Renal cortex interstitium (tissue), 11 donors: ENCODE results near the gene CBFA2T2. TPM values are rescaled to one million over a fixed set of nuclear protein-coding genes. Genes with fewer than 3 reads are reported as not detected.
A peak's percentile ranks its signal among the peaks of the same experiment; 100 is the strongest.
"Not testable (repeated sequence)": the region's sequence is repeated elsewhere in the genome, so short reads cannot be mapped to it uniquely, and the experiment has no call there.

Experiments
- DNase-seq, 11 donors: peaks; one replicate each; pipeline ENCODE4 v3.0.0-alpha.2; 2013; ENCODE audit warnings: low read depth in 9 of 11, low spot score in 4 of 11; ENCODE audit errors: extremely low read depth in 1 of 11
- polyA plus RNA-seq, 3 donors: library from polyadenylated mRNA; unstranded; fragments of 120-200 nt; gene quantifications; one replicate each; pipeline ENCODE4 v1.2.1, GENCODE V29; 2013; ENCODE audit not compliant: insufficient read length in 3 of 3

Gene CBFA2T2
- polyA plus RNA-seq, 3 donors: 26.8 to 35.9 (median 27.4) TPM

DNA sequence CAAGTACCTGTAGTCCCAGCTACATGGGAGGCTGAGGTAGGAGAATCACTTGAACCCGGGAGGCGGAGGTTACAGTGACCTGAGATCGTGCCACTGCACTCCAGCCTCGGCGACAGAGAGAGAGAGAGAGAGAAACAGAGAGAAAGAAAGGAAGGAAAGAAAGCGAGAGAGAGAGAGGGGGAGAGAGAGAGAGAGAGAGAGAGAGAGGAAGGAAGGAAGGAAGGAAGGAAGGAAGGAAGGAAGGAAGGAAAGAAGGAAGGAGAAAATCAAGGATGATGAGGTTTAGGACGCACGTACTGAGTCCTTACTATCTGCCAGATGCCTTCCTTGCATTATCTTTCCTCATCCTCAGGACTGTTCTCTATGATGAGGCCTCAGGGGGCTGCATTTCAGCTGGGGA lies 25.1 kb upstream of the CBFA2T2 start:
- not testable (repeated sequence) for DNase-seq

DNA sequence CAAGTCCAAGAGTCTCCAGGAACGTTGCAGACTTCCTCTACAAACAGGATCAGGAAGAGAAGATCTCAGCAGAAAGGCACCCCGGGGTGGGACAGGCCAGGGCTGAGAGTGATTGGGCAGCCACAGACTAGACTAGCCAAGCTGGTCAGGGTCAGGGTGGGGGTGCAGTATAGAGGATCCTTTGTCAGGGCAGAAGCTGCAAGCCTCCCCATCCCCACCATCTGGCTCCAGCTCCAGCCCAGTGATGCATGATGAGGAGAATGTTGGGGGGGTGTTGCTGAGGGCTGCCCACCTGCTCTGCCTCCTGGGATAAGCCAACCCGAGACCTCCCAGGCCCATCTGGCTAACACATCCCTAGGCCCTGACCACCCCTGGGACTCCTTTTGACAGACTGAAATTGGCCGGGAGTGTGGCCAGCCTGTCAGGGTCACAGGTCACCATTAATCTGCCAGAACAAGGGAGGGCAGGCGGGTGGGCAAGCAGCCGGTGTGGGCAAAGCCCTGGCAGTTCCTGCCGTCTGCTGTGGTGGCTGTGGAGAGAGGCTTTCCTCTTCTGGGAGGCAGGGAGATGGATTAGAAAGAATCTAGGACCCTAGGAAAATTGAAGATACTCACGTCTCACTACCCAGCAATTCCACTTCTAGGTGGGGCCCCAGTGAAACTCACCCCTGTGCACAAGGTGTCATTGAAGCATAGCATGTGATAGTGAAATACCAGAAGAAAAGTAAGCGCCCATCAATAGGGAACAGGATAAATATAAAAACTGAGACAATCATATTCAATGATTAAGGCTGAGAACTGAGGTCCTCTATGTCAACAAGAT lies 24.2 kb upstream of the CBFA2T2 start:
- DNase-seq: peak in 6 of 11 donors; percentile 20 to 60 (median 50)

DNA sequence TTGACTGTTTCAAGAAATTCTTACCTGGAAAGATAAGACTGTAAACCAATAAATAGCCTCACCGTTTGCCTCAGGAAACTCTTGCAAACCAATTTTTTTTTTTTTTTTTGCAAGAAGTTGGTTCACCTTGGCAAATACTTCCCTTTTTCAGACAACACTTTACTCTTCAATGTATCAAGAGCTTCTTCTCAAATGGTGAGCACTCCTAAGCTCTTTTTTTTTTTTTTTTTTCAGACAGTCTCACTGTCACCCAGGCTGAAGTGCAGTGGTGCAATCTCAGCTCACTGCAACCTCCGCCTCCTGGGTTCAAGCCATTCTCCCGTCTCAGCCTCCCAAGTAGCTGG lies 23.6 kb upstream of the CBFA2T2 start:
- no peak for DNase-seq

DNA sequence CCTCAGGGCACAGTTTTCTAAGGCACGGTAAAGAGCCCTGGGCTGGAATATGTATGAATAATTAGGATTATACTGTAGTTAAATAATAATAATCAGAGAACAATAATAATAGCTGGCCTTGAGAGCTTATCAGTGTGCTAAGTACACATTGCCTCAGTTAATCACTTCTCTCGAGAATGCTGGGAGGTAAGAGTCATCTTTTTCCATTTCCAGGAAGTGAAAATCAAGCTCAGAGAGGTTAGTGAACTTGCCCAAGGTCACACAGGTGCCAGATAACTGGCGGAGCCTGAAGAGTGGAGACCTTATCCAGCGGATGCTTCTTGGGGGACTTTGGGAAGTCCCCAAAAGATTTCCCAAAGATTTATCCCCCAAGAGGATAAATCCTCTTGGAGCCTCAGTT lies 19.4 kb upstream of the CBFA2T2 start:
- no peak for DNase-seq

DNA sequence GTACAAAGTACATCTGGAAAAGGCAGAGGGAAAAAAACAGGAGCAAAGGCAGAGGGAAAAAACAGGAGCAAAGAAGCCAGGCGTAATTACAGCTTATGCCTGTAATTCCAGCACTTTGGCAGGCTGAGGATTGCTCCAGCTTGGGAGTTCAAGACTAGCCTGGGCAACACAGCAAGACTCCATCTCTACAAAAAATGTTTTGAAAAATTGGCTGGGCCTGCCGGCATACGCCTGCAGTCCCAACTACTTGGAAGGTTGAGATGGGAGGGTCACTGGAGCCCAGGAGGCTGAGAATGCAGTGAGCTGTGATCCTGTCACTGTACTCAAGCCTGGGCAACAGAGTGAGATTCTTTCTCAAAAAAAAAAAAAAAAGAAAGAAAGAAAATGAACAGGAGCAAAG lies 19.0 kb upstream of the CBFA2T2 start:
- no peak for DNase-seq

DNA sequence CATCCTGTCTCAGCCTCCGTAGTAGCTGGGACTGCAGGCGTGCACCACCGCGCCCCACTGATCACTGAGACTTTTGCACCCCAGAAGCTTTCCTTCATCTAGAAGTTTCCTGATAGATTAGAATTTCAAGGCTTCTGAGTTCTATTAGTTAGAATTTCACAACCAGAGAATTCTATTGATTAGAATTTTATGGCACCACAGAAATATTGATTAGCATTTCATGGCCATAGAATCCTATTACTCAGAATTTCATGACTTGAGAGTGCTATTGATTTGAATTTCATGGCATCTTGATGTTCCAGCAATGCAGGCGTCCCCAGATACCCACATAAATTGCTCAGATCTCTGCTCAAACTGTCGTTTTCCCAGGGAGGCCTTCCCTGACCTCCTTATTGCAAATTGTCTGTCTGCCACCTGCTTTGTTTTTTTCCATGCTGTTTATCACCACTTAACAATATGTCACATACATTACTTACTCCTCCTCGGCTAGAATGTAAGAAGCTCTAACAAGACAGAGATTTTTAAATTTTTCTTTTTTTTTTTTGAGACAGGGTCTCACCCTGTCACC lies 16.9 kb upstream of the CBFA2T2 start:
- DNase-seq: no peak

DNA sequence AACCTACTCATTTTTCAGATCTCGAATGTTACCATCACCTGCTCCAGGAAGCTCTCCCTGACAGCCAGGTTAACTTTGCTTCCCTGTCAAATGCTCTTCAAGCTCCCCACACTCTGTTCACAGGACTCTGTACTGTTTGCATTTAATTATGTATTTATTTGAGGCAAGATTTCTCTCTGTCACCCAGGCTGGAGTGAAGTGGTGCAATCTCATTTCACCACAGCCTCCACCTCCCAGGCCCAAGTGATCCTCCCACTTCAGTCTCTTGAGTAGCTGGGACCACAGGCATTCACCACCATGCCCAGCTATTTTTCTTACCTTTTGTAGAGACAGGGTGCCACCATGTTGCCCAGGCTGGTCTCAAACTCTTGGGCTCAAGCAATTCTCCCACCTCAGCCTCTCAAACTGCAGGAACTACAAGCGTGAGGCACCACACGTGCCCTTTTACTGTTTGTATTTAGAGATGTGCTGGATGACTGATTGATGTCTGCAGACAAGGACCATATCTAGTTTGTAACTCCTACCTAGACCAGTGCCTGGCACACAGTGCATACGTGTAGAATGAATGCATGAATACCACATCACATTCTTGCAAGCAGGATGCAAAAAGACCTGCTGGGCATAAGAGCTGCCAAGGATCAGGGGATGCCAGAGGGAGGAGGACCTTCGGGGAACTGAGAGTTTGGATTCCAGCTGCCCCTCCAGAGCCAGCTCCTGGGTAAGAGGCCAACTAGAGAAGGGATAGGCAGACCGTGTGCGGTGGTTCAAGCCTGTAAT lies 15.6 kb upstream of the CBFA2T2 start:
- DNase-seq: no peak

DNA sequence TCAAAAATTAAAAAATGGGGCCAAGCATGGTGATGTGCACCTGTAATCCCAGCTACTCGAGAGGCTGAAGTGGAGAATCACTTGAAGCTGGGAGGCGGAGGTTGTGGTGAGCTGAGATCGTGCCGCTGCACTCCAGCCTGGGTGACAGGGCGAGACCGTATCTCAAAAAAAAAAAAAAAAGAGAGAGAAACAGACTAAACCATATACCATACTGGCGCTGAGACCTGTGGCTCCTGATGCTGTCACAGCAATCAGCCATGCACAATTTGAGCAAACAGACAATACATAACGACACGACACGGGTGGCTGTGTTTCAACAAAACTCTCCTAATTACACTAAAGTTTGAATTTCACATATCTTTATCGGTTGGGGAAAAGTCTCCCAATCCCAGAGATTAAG lies 14.9 kb upstream of the CBFA2T2 start:
- DNase-seq: no peak

DNA sequence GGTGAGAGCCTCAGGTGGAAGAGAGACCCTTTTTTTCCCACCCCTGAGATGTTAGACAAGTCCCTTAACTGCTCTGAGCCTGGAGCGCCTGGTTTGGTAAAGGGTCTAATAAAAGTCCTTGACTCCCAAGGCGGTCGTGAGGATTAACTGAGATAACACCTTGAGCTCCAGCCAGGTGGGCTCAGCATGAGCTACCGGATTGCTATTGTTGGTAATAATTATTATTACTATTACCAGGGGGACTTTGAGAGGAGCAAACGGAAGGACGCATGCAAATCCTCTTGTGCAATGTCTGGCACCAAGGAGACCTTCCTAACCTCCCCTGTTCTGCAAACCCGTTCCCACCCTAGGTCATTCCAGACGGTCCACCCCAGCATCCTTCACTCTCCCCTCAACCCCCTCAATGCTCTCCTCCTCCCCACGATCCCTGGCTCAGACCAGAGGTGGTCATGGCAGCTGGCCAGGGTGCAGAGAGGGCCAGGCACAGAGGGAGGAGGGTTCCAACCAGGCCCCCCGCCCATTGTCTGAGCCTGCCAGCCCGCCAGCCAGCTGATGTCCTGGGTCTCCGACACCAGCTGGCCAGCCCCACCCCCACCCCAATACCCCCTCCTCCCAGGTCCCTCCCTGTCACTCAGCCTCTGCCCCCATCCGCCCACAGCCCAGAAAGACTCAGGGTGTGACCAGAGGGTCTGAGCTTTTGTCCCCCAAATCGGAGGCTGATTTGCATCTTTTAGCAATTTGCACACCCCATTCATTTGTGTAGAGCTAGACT lies 14.3 kb upstream of the CBFA2T2 start:
- DNase-seq: no peak

DNA sequence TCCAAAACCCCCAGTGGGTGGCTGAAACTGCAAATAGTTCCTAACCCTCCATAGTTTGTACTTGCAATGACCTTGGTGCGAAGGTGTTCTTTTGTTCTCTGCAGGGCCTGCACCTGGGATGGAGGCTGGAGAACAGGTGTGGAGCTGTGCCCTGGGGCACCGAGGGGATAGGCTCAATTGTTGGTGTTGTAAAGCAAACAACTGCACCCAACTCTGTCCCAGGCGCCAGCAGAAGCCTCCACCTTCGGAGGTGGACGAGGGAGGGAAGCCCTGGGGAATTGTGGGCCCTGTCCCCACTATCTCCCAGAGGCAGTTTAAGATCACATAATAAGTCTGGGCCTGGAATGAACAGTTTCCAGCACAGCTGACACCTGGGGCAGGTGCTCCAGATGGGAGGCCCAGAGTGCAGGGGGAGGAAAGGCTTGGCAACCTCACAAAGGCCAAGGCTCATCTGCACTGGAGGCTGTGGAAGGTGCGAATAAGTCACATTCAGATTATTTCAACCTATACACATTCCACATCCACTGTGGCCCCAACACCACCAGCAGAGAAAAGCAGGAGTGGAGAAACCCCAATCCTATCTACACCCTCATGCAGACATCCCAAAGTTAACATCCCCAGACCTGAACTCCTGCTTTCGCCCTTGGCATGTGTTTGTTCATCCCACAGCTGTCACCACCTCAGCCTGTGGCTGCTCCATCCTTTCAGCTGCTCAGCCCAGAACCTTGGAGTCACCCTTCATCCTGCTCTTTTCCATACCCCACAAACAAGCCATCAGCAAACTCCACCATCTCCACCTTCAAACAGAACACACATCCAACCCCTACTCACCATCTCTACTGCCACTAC lies 12.3 kb upstream of the CBFA2T2 start:
- no peak for DNase-seq

DNA sequence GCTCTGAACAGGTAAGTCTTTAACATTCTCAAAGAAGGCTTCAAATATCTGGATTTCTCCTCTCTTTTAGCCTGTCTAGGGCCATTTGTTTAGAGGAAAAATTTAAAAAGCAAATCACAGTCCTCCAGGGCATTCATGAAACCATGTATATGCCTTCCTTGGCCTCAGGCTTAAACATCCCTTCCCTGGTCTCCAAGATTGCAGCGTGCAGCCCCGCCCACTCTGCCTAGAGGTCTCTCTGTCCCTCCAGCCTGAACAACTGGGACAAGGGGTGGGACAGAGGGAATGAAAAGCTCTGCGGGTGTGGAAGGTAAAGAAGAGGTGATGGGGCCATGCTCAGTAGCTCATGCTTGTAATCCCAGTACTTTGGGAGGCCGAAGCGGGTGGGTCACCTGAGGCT lies 9.8 kb upstream of the CBFA2T2 start:
- no peak for DNase-seq

DNA sequence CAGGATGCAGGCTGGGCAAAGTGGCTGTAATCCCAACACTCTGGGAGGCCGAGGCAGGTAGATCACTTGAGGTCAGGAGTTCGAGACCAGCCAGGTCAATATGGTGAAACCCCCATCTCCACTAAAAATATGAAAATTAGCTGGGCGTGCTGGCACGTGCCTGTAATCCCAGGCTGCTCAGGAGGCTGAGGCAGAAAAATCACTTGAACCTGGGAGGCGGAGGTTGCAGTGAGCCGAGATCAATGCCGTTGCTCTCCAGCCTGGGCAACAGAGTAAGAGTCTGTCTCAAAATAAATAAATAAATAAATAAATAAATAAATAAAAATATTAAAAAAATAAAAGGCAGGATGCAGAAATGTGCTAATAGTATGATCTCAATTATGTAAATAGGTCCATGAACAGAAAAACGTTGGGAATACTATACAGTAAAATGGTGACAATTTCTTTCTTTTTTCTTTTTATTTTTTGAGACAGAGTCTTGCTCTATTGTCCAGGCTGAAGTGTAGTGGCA lies 8.4 kb upstream of the CBFA2T2 start:
- no peak for DNase-seq

DNA sequence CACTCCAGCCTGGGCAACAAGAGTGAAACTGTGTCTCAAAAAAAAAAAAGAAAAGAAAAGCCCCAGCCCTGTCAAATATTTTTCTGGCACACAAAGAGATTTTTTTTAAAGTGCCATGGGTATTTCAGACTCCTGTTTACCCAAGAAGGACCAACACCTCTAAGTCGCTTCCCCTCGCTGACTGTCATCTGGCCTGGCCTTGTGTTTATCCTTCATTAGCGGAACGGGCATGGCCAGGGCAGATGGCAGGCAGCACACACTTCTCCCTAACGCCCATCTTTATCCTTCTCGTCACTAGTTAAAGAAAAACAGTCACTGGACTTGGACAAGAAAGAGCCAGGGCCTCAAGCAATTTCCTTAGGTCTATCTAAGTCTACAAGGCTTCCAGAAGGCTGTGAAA lies 7.3 kb upstream of the CBFA2T2 start:
- no peak for DNase-seq

DNA sequence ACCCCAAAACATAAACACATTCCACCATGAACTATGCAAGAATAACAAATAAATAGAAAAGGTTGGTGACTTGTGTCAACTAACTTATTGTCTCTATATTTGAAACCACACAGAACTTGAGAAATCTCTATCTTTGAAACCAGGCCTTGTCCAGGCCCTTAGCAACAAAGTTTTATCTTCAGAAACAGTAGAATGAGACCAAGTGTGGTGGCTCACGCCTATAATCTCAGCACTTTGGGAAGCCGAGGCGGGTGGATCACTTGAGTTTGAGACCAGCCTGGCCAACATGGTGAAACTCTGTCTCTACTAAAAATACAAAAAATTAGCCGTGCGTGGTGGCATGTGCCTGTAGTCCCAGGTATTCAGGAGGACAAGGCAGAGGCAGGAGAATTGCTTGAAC lies 6.7 kb upstream of the CBFA2T2 start:
- DNase-seq: not testable (repeated sequence)

DNA sequence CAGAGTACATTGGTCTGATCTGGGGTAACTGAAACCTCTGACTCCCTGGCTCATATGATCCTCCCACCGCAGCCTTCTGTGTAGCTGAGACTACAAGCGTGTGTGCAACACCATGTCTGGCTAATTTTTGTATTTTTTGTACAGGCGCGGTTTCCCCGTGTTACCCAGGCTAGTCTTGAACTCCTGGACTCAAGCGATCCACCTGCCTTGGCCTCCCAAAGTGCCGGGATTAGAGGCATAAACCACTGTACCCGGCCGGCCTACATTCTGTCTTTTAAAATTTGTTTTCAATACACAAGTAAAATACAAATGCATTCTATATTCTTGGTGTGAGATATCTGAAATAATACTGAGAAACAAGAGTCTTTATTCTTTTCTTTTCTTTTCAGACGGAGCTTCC lies 1.7 kb upstream of the CBFA2T2 start:
- DNase-seq: no peak

DNA sequence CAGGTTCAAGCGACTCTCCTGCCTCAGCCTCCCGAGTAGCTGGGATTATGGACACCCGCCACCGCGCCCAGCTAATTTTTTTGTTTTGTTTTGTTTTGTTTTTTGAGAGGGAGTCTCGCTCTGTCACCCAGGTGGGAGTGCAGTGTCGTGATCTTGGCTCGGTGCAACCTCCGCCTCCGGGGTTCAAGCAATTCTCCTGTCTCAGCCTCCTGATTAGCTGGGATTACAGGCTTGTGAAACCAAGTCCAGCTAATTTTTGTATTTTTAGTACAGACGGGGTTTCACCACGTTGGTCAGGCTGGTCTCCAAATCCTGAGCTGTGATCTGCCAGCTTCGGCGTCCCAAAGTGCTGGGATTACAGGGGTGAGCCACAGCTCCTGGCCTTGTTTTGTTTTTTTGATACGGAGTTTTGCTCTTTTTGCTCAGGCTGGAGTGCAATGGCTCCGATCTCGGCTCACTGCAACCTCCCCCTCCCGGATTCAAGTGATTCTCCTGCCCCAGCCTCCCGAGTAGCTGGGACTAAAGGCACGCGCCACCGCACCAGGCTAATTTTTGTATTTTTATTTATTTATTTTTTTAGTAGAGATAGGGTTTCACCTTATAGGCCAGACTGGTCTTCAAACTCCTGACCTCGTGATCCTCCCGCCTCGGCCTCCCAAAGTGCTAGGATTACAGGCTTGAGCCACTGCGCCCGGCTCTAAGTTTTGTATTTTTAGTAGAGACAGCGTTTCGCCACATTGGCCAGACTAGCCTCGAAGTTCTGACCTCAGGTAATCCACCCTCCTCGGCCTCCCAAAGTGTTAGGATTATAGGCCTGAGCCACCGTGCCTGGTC lies 1.0 kb upstream of the CBFA2T2 start:
- not testable (repeated sequence) for DNase-seq

DNA sequence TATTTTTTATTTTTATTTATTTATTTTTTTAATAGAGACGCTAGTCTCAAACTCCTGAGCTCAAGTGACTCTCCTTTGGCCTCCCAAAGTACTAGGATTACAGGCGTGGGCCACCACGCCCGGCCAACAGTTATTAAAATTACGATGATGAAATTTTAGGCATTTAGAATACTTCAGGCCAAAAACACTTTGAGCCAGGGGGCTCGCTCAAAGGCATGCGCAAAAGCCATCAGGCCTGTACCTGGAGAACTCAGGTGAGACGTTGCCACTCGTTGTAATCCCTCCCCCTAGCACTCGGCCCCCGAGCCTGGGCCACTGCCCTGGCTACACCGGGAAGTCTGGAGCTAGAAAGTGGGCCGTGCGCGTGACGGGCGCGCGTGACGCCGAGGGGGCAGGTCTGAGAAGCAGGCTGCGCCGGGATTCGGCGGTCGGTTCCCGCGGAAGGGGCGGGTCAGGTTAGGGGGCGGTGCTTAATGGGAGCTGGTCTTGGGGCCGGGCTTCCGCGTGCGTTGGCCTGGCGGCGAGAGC lies 337 bp upstream of the CBFA2T2 start:
- peak; percentile 90 to 97 (median 95) for DNase-seq
